Inflammatory macrophage treated with lipopolysaccharide for 4 hours (primary cell): ENCODE results near the gene FRMD4A.
"Not testable (repeated sequence)": the region's sequence is repeated elsewhere in the genome, so short reads cannot be mapped to it uniquely, and the experiment has no call there.

Source experiments
- DNase-seq: peaks from one replicate; pipeline ENCODE4 v3.0.0-alpha.2; 2020

FRMD4A gene

DNA sequence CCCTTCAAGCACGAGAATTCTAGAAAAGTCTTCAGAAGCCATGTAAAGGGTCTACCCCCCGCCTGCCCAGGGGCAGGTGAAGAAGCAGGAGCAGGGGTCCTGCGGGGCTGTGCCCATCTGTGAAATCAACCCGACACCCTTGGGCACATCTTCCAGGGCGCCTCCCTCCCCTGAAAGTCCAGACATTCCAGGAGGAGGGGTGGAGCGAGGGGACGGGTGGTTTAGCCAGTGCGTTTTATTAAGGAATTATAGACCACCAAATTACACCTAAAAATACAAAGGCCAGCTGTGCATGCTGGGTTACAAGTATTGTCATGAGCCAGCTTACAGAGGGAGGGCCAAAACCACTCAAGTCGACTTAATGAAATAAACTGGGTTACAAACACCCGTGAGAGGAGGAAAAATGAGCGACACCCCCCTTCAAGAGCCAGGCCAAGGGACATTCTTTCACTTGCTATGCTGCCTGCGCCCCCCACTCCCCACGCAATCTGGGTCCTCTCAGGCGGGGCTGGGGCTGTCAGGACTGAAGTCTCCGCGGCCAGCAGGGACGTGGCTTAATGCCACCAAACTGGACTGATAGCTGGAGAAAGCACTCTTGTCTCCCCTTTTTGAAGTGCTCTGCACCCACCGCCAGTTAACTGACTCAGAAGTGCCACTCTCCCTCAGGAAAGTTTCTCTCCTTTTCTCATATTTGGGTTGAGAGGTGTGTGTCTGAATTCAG is 360.3 kb downstream of the FRMD4A start:
- no peak for DNase-seq

GRCh38 chr10:13969792-13970140 is 361.0 kb downstream of the FRMD4A start:
- DNase-seq: no peak

GRCh38 chr10:13969118-13969791 is 361.5 kb downstream of the FRMD4A start:
- DNase-seq: no peak

- DNase-seq: no peak
Measured at GRCh38 chr10:13961853-13962252, 368.9 kb downstream of the FRMD4A start.

- DNase-seq: no peak
Measured at GRCh38 chr10:13961097-13961496, 369.6 kb downstream of the FRMD4A start.

DNA sequence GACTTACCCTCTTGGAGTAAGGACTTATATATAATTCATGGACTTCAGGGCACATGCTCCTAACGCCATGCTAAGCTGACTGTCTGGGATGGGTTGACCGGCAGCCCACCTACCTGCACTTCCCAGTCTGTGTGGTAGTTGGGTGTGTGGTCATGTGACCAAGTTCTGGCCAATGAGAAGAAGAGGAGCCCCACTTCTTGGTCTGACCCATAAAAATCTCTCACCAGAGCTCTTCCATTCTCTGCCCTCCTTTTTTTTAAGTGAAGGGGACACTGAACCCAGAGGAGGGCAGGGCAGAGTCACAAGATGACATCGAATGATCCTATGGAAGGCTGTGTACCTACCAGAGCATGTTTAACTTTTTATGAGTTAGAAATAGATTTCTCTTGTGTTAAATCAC is 370.1 kb downstream of the FRMD4A start:
- no peak for DNase-seq

DNA sequence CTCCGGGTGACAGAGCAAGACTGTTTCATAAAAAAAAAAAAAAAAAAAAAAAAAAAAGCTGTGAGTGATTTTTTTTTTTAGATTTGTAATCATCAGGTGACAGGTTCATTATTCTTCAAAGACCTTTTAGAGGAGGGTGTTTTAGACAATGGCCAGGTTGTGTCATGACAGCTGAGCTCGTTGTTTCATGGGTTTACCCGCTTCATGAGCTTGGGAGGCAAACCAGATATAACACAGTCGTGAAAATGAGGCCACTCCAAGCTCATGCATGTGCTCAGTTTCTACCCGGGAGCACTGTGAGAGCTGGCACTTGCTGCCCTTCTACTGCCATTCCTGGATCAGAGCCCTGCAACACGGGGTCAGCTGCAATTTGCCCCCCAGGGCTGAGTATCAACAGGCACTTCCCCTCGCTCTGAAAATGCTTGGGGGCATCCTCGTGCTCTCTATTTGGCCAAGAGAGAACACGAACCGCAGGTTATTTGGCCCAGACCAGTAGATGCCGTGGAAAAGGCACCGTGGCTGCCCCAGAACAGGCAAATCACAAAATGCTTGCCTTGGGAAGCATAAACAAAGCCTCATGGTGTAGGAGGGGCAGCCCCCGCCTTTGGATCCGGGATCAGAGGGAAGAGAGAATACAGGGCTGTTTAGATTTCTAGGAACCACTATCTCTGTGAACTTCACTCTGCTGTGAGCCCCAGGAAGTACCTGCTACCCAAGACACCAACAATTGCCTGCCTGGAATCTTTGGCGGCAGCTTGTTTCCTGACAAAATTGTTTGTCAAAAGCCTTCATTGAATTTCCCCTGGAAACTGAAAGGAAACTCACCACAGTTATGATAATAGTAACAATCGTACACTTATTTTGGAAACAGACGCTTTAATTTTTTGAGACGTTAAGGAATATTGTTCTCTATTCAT is 371.0 kb downstream of the FRMD4A start:
- DNase-seq: no peak

- no peak for DNase-seq
Measured at GRCh38 chr10:13957856-13958255, 372.9 kb downstream of the FRMD4A start.

DNA sequence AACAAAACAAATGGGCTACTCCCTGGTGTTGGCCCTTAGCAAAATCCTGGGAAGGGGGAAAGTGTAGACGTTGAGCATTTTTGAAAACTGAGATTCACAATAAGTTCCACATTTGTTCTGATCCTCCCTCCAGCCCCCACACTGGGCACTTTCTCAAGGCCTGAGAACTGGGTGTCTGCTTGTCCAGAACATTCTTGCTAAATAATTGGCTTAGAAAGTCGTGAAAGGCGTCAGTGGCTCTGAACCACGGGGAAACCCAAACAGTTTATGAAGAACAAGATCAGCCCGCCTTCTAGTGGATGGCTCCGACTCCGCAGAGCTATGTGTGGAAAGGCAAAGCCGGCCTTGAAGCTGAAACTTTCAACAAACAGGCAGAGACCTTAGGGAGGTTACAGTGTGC is 373.9 kb downstream of the FRMD4A start:
- DNase-seq: no peak

DNA sequence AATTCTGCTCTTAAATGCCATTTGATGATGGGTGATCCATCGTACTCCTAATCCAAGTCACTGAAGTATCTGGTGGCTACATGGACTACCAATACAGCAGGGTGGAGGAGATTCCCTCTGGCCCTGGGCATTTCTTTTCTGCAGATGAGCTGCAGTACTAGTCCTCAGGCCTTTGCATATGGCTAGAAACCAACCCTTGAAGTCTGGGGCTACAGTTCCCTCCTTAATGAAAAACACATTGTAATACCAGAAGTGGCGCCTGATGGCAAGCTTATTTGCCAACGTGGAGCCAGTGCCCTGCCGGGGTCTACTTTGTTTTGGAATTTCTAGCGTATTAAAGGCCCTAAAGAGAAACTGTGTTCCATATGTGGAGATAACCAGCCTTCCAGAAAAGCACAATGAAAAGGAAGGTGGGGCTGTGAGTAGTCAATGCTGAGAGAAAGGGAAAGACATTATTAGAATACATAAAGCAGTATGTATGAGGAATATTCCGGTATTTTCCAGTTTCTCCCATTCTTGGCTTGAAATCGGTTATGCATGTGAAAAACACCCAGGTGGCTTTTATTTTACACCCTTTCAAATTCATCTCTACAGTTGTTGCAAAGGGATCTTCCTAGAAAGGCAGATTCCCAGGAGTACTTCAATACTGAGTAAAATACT is 375.2 kb downstream of the FRMD4A start:
- DNase-seq: no peak

GRCh38 chr10:13954195-13954594 is 376.5 kb downstream of the FRMD4A start:
- DNase-seq: not testable (repeated sequence)

- no peak for DNase-seq
Measured at GRCh38 chr10:13953371-13953770, 377.4 kb downstream of the FRMD4A start.

DNA sequence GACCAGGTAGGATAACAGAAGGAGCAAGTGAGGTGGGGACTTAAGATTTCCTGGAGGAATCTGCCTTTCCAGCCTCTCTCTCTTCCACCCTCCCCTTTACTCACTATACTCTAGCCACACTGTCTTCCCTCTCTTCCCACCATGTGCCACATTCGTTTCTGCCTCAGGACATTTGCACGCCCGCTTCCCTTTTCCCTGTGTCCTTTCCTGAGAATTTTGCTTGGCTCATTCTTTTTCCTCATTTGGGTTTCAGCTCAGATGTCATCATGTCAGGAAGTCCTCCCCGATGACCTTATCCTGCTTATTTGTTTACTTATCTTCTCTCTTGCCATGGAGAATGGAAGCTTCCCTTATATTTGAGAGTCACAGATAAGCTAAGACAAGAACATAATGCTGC is 380.2 kb downstream of the FRMD4A start:
- DNase-seq: no peak

DNA sequence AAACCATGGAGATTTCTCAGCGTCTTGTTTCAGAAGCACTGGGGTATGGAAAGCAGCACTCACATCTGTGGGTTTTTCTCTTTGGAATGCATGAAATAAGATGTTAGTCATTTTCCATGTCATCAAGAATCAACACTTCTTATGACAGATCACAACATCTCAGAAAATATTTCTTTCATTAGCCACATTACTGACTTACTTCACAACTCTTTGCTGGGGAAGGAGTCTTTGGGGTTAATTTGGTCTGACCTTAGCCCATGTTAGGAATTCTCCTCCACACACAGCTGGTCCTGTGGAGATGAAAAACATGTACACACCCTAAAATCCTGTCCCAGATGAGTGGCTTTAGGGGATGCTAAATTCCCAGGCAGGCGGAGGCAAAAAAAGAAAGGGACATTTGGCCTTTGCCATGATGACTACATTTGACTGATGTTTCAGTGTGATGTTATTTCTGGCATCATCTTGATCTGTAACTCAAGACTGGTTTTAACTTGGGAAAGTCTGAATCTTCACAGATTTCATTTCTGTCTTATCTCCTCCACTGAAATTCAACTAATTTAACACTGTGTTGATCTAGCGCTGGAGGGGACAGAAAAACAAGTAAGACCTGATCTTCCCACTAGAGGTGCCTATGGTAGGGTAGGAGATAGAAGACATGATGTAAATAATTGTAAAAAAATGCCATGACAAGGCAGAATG is 380.7 kb downstream of the FRMD4A start:
- no peak for DNase-seq

GRCh38 chr10:13946209-13946460 is 384.6 kb downstream of the FRMD4A start:
- no peak for DNase-seq

DNA sequence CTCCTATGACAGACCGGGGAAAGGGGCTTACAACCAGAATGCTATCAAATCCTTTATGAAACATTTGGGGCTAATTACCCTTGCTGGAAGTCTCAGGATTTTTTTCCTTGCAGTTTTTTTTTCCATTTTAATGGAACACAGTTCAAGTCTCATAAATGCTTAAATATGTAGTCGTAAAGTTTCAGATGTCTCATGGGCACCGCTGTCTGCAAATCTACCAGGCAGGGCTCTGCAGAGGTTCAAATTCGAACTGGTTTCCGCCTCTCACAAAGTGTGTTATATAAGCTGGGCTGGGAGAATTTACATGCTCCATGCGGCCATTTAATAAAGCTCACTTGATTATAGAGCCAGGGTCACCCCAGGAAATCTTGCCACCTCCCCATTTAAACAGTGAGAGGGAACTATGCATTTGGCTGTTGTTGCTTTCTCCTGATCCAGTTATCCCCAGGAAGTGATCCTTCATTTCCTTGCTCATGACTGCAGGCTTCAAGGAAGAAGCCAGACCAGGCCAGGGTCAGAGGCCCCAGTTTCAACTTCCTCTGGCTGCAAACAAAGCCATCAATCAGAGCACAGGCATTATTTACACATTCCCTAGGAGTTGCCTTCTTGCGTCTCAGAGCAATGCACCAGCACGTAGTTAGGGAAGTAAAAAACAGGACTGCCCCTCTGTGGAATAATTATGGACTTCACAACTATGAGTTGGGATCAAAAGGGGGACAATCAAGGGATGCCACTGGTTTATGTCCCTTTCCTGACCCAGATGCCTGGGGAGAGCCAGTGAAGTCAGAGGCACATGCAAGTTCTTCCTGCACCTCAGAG is 385.1 kb downstream of the FRMD4A start:
- no peak for DNase-seq

DNA sequence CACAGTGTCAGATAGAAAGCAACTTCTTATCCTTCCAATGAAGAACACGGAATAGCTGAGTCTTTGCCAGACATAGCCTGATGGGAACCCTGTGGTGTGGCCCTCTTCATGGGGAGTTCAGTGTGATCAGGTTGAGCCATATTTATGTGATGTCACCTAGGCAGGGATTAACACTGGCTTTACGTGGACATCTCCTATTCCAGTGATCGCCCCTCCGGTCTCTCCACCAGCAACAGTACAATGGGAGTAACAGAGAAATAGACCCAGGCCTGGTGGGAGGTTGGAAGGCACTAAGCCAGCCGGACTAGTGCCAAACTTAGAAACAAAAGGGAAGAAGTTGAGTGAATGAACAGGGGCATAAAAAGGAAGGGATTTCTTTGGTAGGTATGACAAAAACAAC is 385.9 kb downstream of the FRMD4A start:
- DNase-seq: no peak

DNA sequence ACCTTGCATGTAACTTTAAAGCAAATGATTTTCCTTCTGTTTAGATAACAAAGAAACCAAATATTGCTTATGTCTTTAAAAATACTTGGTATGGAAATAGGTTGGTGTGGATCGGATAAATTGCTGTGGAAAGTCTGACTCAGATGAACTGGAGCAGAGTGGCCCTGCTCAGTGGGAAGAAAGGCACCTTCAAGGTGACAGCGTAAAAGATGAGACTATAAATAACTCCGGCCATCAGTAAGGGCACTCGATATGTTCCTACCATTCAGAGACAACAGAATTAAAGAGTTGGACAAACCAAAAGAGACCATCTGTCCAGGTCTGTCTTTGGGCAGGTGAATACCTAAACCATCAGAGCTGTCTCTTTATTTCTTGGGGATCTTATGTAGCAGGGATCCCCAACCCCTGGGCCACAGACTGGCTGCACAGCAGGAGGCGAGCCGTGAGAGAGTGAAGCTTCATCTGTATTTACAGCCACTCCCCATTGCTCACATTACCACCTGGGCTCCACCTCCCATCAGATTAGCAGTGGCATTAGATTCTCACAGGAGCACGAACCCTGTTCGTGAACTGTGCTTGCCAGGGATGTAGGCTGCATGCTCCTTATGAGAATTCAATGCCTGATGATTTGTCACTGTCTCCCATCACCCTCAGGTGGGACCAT is 386.9 kb downstream of the FRMD4A start:
- DNase-seq: no peak

DNA sequence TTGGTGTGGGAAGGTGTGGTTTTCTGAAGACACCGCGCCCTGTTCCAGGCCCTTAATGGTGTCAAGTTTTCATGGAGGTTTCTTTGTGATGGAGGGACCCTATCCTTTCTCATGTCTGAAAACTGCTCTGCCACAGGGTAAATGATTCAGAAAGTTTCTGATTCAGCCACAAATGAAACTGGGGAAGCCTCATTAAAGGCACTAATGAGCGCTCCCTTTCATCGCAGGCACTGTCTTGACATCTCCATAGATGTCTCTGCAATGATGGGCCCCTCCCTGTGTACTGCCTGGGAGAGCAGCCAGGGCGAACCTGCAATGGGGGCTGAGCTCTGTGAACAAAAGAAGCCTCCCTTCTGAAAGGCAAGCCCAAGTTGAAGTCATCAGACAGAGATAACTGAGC is 388.7 kb downstream of the FRMD4A start:
- no peak for DNase-seq

GRCh38 chr10:13939391-13939790 is 391.3 kb downstream of the FRMD4A start:
- no peak for DNase-seq

- DNase-seq: no peak
Measured at GRCh38 chr10:13938950-13939349, 391.8 kb downstream of the FRMD4A start.
